Mesendoderm (in vitro differentiated cells): ENCODE results near the gene IPMK.

Experiments
- DNase-seq: peaks from one replicate; pipeline ENCODE4 v3.0.0; 2013
- H2AK5ac ChIP-seq: 2 replicates; pipeline ENCODE4 v1.6.1; 2013; ENCODE audit warnings: low read length, inconsistent platforms
- H2BK120ac ChIP-seq: 2 replicates; pipeline ENCODE4 v1.6.1; 2013; ENCODE audit warnings: low read depth, mild to moderate bottlenecking, low read length, moderate library complexity, mixed read lengths
- H2BK15ac ChIP-seq: replicated peaks from 2 replicates; pipeline ENCODE4 v1.6.1; 2013; ENCODE audit warnings: low read depth, mild to moderate bottlenecking, moderate library complexity
- H2BK5ac ChIP-seq: 2 replicates; pipeline ENCODE4 v1.6.1; 2013; ENCODE audit warnings: low read length, inconsistent platforms
- H3K18ac ChIP-seq: 2 replicates; pipeline ENCODE4 v1.6.1; 2013; ENCODE audit warnings: mild to moderate bottlenecking, low read length, mixed read lengths
- H3K23ac ChIP-seq: one replicate; pipeline ENCODE4 v1.6.1; 2013; ENCODE audit warnings: low read length
- H3K27ac ChIP-seq: 2 replicates; pipeline ENCODE4 v1.5.1; 2013; ENCODE audit warnings: low read depth, mild to moderate bottlenecking, inconsistent platforms, low read length, moderate library complexity
- H3K27me3 ChIP-seq: 2 replicates; pipeline ENCODE4 v1.6.1; 2013; ENCODE audit warnings: low read length, control low read depth, mild to moderate bottlenecking, inconsistent platforms; ENCODE audit not compliant: insufficient read depth, poor library complexity
- H3K36me3 ChIP-seq: 2 replicates; pipeline ENCODE4 v1.6.1; 2013; ENCODE audit warnings: low read length, inconsistent platforms; ENCODE audit not compliant: control insufficient read depth, insufficient read depth
- H3K4ac ChIP-seq: one replicate; pipeline ENCODE4 v1.6.1; 2013; ENCODE audit warnings: low read depth, mild to moderate bottlenecking, low read length, moderate library complexity
- H3K4me1 ChIP-seq: 2 replicates; pipeline ENCODE4 v1.6.1; 2013; ENCODE audit warnings: low read depth, low read length, inconsistent platforms; ENCODE audit not compliant: control insufficient read depth
- H3K4me2 ChIP-seq: 2 replicates; pipeline ENCODE4 v1.6.1; 2013; ENCODE audit warnings: low read length
- H3K4me3 ChIP-seq: 2 replicates; pipeline ENCODE4 v1.5.1; 2013; ENCODE audit warnings: mild to moderate bottlenecking, low read length
- H3K56ac ChIP-seq: one replicate; pipeline ENCODE4 v1.6.1; 2013; ENCODE audit warnings: low read length
- H3K79me1 ChIP-seq: 2 replicates; pipeline ENCODE4 v1.6.1; 2013; ENCODE audit warnings: low read length, inconsistent platforms
- H3K79me2 ChIP-seq: 2 replicates; pipeline ENCODE4 v1.6.1; 2013; ENCODE audit warnings: mild to moderate bottlenecking, low read length; ENCODE audit not compliant: control insufficient read depth, insufficient read depth
- H3K9ac ChIP-seq: 2 replicates; pipeline ENCODE4 v1.6.1; 2013; ENCODE audit warnings: low read length, inconsistent platforms
- H4K5ac ChIP-seq: one replicate; pipeline ENCODE4 v1.6.1; 2013; ENCODE audit warnings: low read length
- H4K8ac ChIP-seq: one replicate; pipeline ENCODE4 v1.6.1; 2013; ENCODE audit warnings: low read depth, mild to moderate bottlenecking, control low read depth, low read length, moderate library complexity
- WGBS: extraction: QIAGEN DNeasy Blood & Tissue Kit; methylation state at CpG from one replicate; pipeline ENCODE4 v1.1.7; 2013; ENCODE audit warnings: low lambda C conversion rate, missing lambda C conversion rate; ENCODE audit not compliant: insufficient coverage; ENCODE audit errors: extremely low coverage; 5-methylcytosine and 5-hydroxymethylcytosine counted together

The IPMK gene

DNA sequence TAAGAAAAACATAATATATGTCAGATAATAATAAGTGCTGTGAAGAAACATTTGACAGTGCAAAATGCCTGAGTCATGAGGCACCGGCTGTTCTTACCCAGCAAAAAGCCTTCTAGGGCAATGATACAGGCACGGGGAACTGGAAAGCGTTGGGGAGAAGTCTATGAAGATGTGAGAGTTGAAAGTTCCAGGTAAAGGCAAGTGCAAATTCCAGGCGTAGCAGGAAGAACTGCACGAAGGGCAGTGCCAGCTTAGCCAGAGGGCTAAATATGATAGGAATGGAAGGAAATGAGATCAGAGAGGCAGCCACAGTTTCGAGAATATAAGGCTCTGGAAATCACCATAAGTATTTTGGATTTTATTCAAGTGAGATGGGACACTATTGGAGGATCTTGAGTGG is 87.0 kb downstream of the IPMK start:
- H4K8ac ChIP-seq = no peak overlapping the region
- H2BK5ac ChIP-seq = no peak overlapping the region
- no peak overlapping the region for H3K4me2 ChIP-seq
- H3K27ac ChIP-seq = no peak overlapping the region
- H3K9ac ChIP-seq = no peak overlapping the region
- H3K4me3 ChIP-seq = no peak overlapping the region
- H2BK120ac ChIP-seq = no peak overlapping the region
- H2BK15ac ChIP-seq = no peak overlapping the region
- no peak overlapping the region for H3K56ac ChIP-seq
- H3K36me3 ChIP-seq = no peaks in the 10 kb centered on the region
- H3K4ac ChIP-seq = no peak overlapping the region
- H2AK5ac ChIP-seq = no peak overlapping the region
- no CpG with 5 or more reads among the region's 6 CpGs for WGBS
- DNase-seq = no peak
- H3K27me3 ChIP-seq = no peaks in the 10 kb centered on the region
- H3K79me1 ChIP-seq = no peaks in the 10 kb centered on the region
- no peak overlapping the region for H4K5ac ChIP-seq
- H3K23ac ChIP-seq = no peak overlapping the region
- no peak overlapping the region for H3K18ac ChIP-seq
- H3K4me1 ChIP-seq = no peaks in the 10 kb centered on the region
- no peaks in the 10 kb centered on the region for H3K79me2 ChIP-seq

DNA sequence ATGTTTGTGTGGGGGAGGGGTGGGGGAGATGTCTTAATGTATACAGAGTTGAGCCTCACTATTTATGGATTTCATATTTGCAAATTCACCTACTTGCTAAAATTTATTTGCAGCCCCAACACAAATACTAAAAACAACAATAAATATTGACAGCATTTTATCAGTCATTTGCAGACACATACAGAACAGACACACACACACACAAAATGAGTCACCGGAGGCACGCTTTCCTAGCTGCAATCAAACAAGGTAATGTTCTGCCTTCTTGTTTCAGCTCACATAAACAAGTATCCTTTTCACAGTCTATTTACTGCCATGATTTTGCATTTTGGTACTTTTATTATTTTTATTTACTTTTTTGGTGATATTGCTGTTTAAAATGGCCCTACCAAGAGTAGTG is 88.5 kb downstream of the IPMK start:
- H2BK5ac ChIP-seq = no peak overlapping the region
- H3K4me2 ChIP-seq = no peak overlapping the region
- no peak overlapping the region for H3K18ac ChIP-seq
- no peak overlapping the region for H3K23ac ChIP-seq
- H3K79me2 ChIP-seq = no peaks in the 10 kb centered on the region
- H2AK5ac ChIP-seq = no peak overlapping the region
- no peak overlapping the region for H3K27ac ChIP-seq
- no peak overlapping the region for H3K4ac ChIP-seq
- no CpG with 5 or more reads among the region's 2 CpGs for WGBS
- H2BK15ac ChIP-seq = no peak overlapping the region
- no peaks in the 10 kb centered on the region for H3K4me1 ChIP-seq
- H4K5ac ChIP-seq = no peak overlapping the region
- no peaks in the 10 kb centered on the region for H3K79me1 ChIP-seq
- no peaks in the 10 kb centered on the region for H3K27me3 ChIP-seq
- H3K56ac ChIP-seq = no peak overlapping the region
- no peak overlapping the region for H3K9ac ChIP-seq
- H2BK120ac ChIP-seq = no peak overlapping the region
- no peak overlapping the region for H3K4me3 ChIP-seq
- no peak for DNase-seq
- H3K36me3 ChIP-seq = no peaks in the 10 kb centered on the region
- H4K8ac ChIP-seq = no peak overlapping the region

- H3K27me3 ChIP-seq = no peaks in the 10 kb centered on the region
- no peak for DNase-seq
Measured at GRCh38 chr10:58178811-58179210, 88.9 kb downstream of the IPMK start.

GRCh38 chr10:58177362-58177947 is 90.2 kb downstream of the IPMK start:
- Histone ChIP-seq H3K18ac (no peak overlapping the region), H3K4me1 (no peaks in the 10 kb centered on the region), H2BK5ac (no peak overlapping the region), H3K9ac (no peak overlapping the region), H3K79me1 (no peaks in the 10 kb centered on the region), H3K27ac (no peak overlapping the region), H4K8ac (no peak overlapping the region), H3K4me2 (no peak overlapping the region), H3K4ac (no peak overlapping the region), H3K36me3 (no peaks in the 10 kb centered on the region), H3K23ac (no peak overlapping the region), H3K27me3 (no peaks in the 10 kb centered on the region), H3K56ac (no peak overlapping the region), H3K4me3 (no peak overlapping the region), H3K79me2 (no peaks in the 10 kb centered on the region), H2BK15ac (no peak overlapping the region), H2AK5ac (no peak overlapping the region), H4K5ac (no peak overlapping the region), H2BK120ac (no peak overlapping the region)
- WGBS = no CpG with 5 or more reads among the region's 3 CpGs
- peak; percentile 31 for DNase-seq

More at GRCh38 chr10:58178811-58179210, 88.9 kb downstream of the IPMK start:
- no CpG with 5 or more reads among the region's 1 CpG for WGBS
- Histone ChIP-seq H2BK15ac (no peak overlapping the region), H3K79me1 (no peaks in the 10 kb centered on the region), H3K4me2 (no peak overlapping the region), H3K4me1 (no peaks in the 10 kb centered on the region), H2AK5ac (no peak overlapping the region), H3K9ac (no peak overlapping the region), H3K27ac (no peak overlapping the region), H2BK5ac (no peak overlapping the region), H4K8ac (no peak overlapping the region), H3K79me2 (no peaks in the 10 kb centered on the region), H4K5ac (no peak overlapping the region), H3K4me3 (no peak overlapping the region), H3K56ac (no peak overlapping the region), H3K18ac (no peak overlapping the region), H3K4ac (no peak overlapping the region), H2BK120ac (no peak overlapping the region), H3K36me3 (no peaks in the 10 kb centered on the region), H3K23ac (no peak overlapping the region)

GRCh38 chr10:58175990-58176900 is 91.4 kb downstream of the IPMK start:
- H3K27me3 ChIP-seq = no peaks in the 10 kb centered on the region
- no peaks in the 10 kb centered on the region for H3K79me1 ChIP-seq
- H2BK15ac ChIP-seq = no peak overlapping the region
- H3K4me3 ChIP-seq = no peak overlapping the region
- no peak overlapping the region for H3K56ac ChIP-seq
- WGBS = no CpG with 5 or more reads among the region's 2 CpGs
- H3K23ac ChIP-seq = no peak overlapping the region
- no peak overlapping the region for H4K5ac ChIP-seq
- H3K27ac ChIP-seq = no peak overlapping the region
- H3K4ac ChIP-seq = no peak overlapping the region
- no peaks in the 10 kb centered on the region for H3K4me1 ChIP-seq
- H2BK5ac ChIP-seq = no peak overlapping the region
- no peak overlapping the region for H3K4me2 ChIP-seq
- H3K36me3 ChIP-seq = no peaks in the 10 kb centered on the region
- DNase-seq = peak; percentile 57
- no peak overlapping the region for H2BK120ac ChIP-seq
- no peak overlapping the region for H3K9ac ChIP-seq
- H4K8ac ChIP-seq = no peak overlapping the region
- H3K79me2 ChIP-seq = no peaks in the 10 kb centered on the region
- no peak overlapping the region for H2AK5ac ChIP-seq
- H3K18ac ChIP-seq = no peak overlapping the region
